Progenitor cell of endocrine pancreas (in vitro differentiated cells): Measurements from ENCODE around the gene SNAP25. TPM values are rescaled to one million over a fixed set of nuclear protein-coding genes. Genes with fewer than 3 reads are reported as not detected.

Experiments
- DNase-seq: peaks from one replicate; pipeline ENCODE4 v3.0.0; 2021; ENCODE audit warnings: low spot score; ENCODE audit not compliant: unreplicated experiment
- H3K27ac Mint-ChIP-seq: 2 replicates; pipeline ENCODE4 v1.8.0; 2021; ENCODE audit warnings: mild to moderate bottlenecking, moderate library complexity, mixed read lengths
- H3K27me3 Mint-ChIP-seq: 2 replicates; pipeline ENCODE4 v1.8.0; 2021; ENCODE audit warnings: mixed read lengths
- H3K36me3 Mint-ChIP-seq: 2 replicates; pipeline ENCODE4 v1.8.0; 2022; ENCODE audit warnings: mixed read lengths; ENCODE audit not compliant: insufficient read depth
- H3K4me1 Mint-ChIP-seq: 2 replicates; pipeline ENCODE4 v1.8.0; 2021; ENCODE audit warnings: low read depth, mixed read lengths
- H3K4me3 Mint-ChIP-seq: 2 replicates; pipeline ENCODE4 v1.8.0; 2021; ENCODE audit warnings: low read depth, mild to moderate bottlenecking, moderate library complexity, mixed read lengths
- H3K9me3 Mint-ChIP-seq: 2 replicates; pipeline ENCODE4 v1.8.0; 2021; ENCODE audit warnings: low read depth, mixed read lengths
- total RNA-seq: library from RNA; stranded (reverse); gene quantifications from 2 replicates; pipeline ENCODE4 v1.2.1, GENCODE V29; 2021
- TF ChIP-seq, protein P1 (sequence below): fragments of 200-600 bp; sonication (generic); IDR thresholded peaks from one replicate; pipeline ENCODE4 v1.5.0; 2021; ENCODE audit warnings: antibody characterized with exemption, mild to moderate bottlenecking; ENCODE audit not compliant: unreplicated experiment

SNAP25 gene
- total RNA-seq, 1 donor from 2014 or later, result 7.7 TPM

DNA sequence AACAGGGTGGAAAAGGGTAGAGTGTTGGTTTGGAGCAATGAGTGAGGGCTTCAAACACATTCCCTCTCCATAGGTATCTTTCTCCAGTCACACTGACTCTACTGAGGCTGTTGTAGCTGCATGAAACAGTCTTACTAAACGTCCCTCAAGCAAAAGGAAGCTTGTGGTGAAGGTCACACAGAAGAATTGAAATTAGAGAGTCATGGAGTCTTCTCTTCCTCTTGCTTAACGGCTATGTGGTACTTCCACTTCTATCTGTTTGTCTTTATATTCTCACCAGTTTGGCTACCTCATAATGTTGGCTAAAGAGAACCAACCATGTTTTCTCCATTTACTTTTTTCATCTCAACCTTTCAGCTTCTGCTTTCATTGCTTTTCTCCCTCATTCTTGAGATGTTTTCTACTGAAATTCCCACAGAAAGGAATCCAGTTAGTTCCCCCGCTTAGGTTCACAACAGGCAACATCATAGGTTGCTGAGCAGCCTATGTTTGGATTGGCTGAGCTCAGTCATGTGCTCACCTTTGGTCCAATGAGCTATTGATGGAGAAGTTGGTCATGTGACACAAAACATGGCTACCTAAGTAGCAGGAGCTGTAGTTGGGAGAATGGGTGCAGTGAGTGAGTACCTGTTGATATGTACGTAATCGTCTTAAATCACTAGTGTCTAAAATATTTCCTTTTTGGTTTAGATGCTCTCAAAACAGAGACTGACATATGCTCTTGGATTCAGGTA lies 99.8 kb downstream of the SNAP25 start:
- TF ChIP-seq, protein P1, sequence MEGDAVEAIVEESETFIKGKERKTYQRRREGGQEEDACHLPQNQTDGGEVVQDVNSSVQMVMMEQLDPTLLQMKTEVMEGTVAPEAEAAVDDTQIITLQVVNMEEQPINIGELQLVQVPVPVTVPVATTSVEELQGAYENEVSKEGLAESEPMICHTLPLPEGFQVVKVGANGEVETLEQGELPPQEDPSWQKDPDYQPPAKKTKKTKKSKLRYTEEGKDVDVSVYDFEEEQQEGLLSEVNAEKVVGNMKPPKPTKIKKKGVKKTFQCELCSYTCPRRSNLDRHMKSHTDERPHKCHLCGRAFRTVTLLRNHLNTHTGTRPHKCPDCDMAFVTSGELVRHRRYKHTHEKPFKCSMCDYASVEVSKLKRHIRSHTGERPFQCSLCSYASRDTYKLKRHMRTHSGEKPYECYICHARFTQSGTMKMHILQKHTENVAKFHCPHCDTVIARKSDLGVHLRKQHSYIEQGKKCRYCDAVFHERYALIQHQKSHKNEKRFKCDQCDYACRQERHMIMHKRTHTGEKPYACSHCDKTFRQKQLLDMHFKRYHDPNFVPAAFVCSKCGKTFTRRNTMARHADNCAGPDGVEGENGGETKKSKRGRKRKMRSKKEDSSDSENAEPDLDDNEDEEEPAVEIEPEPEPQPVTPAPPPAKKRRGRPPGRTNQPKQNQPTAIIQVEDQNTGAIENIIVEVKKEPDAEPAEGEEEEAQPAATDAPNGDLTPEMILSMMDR, result no peak
- H3K9me3 Mint-ChIP-seq, result peaks cover 16% of the 10 kb centered on the region
- H3K27ac Mint-ChIP-seq, result no peak overlapping the region
- peaks cover 24% of the 10 kb centered on the region for H3K27me3 Mint-ChIP-seq
- no peaks in the 10 kb centered on the region for H3K36me3 Mint-ChIP-seq
- H3K4me1 Mint-ChIP-seq, result peaks cover 15% of the 10 kb centered on the region
- no peak for DNase-seq
- H3K4me3 Mint-ChIP-seq, result no peak overlapping the region

DNA sequence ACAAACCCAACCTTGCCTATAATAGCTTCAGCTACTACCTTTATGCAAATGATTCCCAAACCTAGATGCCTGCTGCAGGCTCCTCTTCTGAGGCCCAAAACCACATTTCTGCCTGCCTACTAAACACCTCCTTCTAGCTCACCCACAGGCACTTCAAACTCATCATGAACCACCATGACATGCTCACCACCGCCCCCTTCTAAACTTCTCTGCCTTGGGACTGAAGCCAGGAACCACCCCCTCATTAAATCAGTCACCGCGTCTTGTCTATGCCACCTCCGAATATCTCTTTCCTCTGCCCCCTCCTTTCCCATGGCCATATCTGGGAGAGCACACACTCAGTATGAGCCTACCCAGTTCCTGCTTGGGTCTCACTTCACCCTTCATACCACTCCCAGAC lies 101.2 kb downstream of the SNAP25 start:
- Mint-ChIP-seq H3K4me1 (peaks cover 1% of the 10 kb centered on the region), H3K4me3 (no peak overlapping the region), H3K27me3 (peaks cover 26% of the 10 kb centered on the region), H3K36me3 (no peaks in the 10 kb centered on the region), H3K9me3 (peaks cover 16% of the 10 kb centered on the region), H3K27ac (no peak overlapping the region)
- no peak for DNase-seq
- TF ChIP-seq, protein P1, result no peak

DNA sequence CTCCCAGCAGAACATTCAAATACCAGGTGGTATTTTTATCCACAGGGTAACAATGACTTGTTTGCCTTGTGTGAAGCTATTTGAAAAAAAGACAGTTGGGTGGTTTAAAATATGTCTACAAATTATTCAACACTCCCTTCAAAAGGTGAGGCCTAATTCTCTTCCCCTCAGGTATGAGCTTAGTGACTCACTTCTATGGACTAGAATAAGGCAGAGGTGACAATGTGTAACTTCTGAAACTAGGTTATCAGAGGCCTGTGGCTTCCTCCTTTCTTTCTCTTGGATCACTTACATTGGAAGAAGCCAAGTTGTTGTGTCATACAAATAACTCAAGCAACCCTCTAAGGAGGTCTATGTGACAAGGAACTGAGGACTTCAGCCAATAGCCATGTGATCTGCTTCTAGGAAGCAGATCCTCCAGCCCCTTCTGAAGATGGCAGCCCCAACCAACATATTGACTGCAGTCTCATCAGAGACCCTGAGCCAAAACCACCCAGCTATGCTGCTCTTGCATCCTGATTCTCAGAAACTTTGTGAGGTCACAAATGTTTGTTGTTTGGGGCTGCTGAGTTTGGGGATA lies 102.6 kb downstream of the SNAP25 start:
- Mint-ChIP-seq H3K9me3 (peaks cover 13% of the 10 kb centered on the region), H3K4me1 (no peaks in the 10 kb centered on the region), H3K27me3 (peaks cover 18% of the 10 kb centered on the region), H3K4me3 (no peak overlapping the region), H3K36me3 (no peaks in the 10 kb centered on the region), H3K27ac (no peak overlapping the region)
- no peak for DNase-seq
- TF ChIP-seq, protein P1, result no peak

DNA sequence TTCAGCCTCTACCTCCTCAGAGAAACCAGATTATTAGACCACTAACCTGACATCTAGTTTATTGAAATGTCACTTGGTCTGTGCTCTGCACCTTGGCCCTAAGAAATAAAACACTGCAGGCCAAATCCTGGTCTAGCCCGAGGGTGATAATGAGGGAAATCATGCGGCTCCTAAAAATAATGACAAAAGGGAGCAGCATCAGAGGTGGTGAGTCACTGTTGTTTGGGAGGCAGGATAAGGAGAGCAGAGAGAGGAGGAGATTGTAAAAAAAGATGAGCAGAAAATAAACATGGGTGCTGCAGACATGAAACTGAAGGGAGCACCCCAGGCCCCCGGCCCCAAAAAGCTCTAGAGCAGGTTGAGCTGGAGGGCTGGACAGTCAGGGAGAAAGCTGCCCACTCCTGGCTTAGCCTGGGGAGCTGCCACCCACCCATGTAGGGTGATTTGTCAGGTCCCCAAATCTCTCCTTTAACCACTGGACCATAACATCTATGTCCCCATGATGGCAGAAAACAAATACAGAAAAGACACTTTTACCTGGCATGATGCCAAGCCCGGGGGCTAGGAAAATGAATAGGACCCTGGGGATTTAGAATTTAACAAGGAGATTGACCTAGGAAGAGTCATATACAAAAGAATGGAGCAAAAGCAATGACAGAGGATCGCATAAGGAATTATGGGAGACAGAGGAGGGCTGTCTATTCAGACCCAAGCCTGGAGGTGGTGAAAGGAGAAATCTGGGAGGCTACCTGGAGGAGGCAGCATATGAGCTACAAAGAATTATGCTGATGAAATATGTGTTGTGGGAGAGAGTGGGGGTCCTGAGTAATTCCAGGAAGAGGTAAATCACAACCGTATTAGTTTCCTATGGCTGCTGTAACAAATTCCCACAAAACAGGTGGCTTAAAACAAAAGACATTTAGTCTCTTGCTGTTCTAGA lies 103.7 kb downstream of the SNAP25 start:
- Mint-ChIP-seq H3K9me3 (peaks cover 4% of the 10 kb centered on the region), H3K4me3 (no peak overlapping the region), H3K27ac (no peak overlapping the region), H3K4me1 (peaks cover 1% of the 10 kb centered on the region), H3K36me3 (no peaks in the 10 kb centered on the region), H3K27me3 (peaks cover 16% of the 10 kb centered on the region)
- DNase-seq, result no peak
- TF ChIP-seq, protein P1, result no peak

DNA sequence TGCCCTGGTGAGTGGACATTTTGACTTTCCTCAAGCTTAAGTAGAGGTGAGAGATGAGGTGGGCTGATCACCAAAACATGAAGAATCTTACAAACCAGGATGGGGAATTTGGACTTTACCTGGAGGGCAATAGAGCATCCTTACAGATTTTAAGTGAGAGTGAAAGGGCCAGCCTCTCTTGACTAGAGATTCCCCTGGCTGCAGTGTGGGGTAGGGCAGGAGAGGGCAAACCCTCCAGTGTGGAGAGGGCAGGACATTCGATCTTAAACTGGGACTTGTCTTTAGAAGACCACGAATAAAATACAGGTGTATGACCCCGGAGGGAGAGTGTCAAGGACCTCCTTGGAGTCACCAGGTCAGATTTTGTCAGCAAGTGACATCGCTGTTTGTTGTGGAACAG lies 105.1 kb downstream of the SNAP25 start:
- H3K9me3 Mint-ChIP-seq, result peaks cover under 1% of the 10 kb centered on the region
- H3K27ac Mint-ChIP-seq, result no peak overlapping the region
- H3K36me3 Mint-ChIP-seq, result no peaks in the 10 kb centered on the region
- TF ChIP-seq, protein P1, result no peak
- peaks cover 17% of the 10 kb centered on the region for H3K27me3 Mint-ChIP-seq
- peaks cover 2% of the 10 kb centered on the region for H3K4me1 Mint-ChIP-seq
- no peak for DNase-seq
- H3K4me3 Mint-ChIP-seq, result no peak overlapping the region
